Embryonic facial prominence (tissue), 1 donor: ENCODE data around the gene HEBP2.

ENCODE experiments used
- DNase-seq: peaks from one replicate; pipeline ENCODE4 v3.0.0-alpha.2; 2016; ENCODE audit errors: extremely low spot score

HEBP2 gene

DNA sequence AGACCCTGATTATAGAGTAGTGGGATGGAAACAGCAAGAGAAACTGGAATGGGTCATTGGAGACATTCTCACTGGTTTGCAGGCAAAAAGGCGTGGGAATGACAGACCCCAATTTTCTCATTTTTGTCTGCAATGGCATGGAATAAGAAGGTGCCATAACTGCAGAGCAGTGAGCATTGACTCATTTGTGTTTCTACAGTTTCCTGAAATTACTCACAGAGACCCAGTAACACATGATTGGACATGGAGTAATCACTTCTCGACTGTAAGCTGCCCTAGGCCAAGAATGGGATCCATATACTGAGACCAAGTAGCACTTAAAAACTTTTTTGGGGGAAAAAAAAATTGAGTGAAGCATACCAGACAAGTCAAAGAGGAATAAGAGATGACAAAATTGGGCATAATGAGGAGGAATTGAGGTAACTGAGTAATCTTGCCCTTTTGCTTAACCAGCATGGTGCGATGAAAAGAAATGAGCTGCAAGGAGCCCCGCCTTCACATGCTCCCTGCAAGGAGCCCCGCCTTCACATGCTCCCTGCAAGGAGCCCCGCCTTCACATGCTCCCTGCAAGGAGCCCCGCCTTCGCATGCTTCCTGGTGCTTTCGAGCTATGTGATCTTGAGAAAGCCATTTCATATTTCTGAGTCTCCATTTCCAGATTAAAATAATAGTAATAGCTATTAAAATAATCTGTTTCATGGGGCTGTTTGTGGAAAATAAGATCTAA, 51.1 kb downstream of the HEBP2 start:
- DNase-seq, result no peak

DNA sequence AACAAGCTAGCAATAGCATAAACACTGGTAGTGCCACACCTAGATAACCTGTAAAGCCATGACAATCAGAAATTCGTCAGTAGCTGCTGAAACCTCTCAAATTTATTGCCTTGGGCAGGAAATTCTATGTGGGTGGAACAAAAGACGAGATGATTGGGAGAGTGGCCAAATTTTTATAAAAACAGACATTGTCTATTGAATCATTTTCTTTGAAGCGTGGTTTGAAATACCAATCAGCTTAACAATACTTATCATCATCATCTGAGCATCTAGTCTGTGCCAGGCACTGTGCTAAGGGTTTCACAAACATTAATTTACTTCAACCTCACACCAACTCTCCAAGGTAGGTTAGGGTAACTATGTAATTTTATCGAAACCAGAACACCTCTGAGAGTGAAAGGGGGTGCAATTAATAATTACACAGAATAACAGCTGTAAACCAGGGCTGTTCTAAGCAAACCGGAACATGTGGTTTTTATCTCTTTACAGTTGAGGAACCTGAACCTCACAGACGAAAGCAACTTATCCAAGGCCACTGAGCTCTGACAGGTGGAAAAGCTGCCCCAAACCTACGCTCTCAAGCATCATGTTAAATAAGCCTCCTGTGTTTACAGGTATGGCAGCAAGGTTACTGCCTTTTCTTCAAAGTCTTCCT, 51.9 kb downstream of the HEBP2 start:
- DNase-seq, result no peak

DNA sequence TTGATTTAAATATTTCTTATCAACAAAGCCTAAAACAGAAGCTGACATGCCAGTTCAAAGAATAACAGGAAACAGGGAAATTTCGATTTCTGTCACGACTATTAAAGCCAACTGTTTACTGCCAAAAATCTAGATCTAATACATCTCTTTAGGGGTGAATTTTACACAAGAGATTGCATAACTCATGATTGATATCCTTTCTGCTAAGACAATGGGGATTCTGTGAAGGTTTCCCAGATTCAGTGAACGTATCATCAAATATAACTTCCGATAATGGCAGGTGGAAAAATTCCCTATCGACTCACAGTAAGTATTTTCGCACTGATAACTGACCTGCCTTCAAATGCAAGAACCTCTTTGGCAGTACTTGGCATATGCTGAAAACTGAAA, 52.4 kb downstream of the HEBP2 start:
- DNase-seq, result no peak

DNA sequence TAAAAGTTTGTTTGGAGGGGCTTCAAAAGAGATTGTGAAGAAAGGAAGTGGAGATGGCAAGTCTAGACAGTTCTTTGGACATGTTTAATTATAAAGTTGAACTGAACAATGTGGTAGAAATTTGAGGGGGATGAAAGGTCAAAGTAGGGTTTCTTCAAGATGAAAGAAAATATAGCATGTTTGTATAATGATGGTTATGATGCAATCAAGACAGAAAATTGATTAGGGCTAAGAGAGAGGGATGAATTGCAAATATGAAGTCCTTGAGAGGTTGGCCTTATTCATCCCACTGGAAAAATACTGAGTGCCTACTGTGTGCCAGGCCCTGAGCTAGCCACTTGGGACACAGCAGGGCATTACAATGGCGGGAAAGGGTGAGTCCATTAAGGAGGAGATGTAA, 57.6 kb downstream of the HEBP2 start:
- no peak for DNase-seq

DNA sequence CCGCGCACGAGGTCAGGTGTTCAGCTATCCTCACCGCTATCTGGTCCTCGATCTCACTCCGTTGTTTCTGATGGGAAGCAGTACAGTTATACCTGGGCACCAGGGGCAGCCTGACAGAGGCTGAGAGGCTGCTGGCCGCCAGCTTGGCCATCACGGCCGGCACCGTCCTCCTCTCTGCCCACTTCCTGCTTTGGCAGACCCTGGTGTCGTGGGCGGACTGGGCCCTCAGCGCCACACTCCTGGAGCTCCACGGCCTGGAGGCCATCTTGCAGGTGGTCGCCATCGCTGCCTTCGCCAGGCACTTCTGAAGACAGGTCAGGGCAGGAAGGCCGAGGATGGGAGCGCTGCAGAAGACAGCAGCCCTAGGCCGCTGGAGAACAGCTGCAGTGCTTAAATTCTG, 60.1 kb downstream of the HEBP2 start:
- DNase-seq, result no peak

DNA sequence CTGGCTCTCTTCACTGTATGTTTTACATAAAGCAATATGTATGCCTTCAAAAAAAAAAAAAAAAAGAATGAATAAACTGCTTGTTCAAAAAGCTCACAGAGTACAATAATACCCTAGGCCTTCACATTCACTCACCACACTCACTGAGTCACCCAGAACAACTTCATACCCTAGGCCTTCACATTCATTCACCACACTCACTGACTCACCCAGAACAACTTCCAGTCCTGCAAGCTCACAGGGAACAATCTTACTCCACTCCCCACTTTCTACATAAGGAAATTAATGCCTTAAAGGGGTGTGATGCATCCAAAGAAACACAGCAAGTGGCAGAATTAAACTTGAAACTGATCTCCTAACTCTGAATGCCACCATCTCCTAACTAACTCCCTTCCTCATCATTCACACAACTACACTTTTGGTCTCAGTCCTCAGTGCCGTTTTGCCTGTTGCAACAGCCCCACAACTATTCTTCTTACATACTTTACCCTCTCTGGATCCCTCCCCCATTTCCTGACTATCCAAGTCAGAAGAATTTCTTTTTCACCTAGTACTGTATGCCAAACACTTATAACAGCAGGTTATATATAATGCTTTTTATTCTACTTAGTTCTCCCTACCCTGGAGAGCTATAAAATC, 61.1 kb downstream of the HEBP2 start:
- no peak for DNase-seq

DNA sequence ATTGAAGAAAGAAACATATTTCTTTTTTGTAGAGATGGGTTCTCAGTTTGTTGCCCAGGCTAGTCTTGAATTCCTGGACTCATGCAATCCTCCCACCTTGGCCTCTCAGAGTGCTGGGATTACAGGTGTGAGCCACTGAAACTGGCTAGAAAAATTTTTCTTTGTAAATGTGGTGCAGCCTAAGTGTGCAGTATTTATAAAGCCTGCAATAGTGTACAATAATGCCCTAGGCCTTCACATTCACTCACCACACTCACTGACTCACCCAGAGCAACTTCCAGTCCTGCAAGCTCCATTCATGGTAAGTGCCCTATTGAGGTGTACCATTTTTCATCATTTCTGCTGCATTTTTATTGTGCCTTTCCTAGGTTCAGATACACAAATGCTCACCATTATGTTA, 63.9 kb downstream of the HEBP2 start:
- no peak for DNase-seq

DNA sequence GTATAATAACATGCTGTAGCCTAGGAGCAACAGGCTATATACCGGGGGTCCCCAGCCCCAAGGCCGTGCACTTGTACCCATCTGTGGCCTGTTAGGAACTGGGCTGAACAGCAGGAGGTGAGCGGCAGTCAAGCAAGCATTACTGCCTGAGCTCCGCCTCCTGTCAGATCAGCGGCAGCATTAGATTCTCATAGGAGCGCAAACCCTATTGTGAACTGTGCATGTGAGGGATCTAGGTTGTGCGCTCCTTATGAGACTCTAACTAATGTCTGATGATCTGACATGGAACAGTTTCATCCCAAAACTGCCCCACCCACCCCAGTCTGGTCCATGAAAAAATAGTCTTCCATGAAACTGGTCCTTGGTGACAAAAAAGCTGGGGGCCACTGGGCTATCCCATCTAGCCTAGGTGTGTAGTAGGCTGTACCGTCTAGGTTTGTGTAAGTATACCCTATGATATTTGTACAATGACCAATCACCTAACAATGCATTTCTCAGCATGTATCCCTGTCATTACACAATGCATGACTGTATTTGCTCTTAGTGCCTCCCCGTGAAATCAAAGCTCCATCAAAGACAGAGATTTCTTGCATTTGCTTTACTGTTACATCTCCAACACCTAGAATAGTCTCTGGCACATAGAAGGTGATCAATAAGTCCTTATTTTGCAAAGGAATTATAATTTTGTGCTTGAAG, 64.4 kb downstream of the HEBP2 start:
- no peak for DNase-seq
